Non-pigmented ciliary epithelial cell (primary cell): ENCODE data around the gene UBQLN1.
"Not testable (repeated sequence)": the region's sequence is repeated elsewhere in the genome, so short reads cannot be mapped to it uniquely, and the experiment has no call there.

Source experiments
- DNase-seq: peaks from one replicate; pipeline ENCODE4 v3.0.0-alpha.2; 2010; ENCODE audit warnings: low read depth

UBQLN1 gene

DNA sequence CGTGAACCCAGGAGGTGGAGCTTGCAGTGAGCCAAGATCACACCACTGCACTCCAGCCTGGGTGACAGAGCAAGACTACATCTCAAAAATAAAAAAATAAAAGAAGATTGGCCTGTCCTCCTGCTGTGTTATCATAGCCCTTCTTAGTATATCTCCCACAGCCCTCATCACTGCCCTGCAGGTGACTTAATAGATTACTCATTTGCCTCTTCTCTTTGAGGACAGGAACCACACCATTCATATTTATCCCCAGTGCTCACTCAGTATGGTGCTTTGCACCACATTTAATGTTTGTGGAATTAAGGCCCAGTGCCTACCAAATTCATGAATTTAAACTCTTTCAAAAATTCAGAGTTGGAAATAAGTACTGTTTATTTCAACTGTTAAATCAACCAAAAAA is 74.5 kb downstream of the UBQLN1 start:
- no peak for DNase-seq

DNA sequence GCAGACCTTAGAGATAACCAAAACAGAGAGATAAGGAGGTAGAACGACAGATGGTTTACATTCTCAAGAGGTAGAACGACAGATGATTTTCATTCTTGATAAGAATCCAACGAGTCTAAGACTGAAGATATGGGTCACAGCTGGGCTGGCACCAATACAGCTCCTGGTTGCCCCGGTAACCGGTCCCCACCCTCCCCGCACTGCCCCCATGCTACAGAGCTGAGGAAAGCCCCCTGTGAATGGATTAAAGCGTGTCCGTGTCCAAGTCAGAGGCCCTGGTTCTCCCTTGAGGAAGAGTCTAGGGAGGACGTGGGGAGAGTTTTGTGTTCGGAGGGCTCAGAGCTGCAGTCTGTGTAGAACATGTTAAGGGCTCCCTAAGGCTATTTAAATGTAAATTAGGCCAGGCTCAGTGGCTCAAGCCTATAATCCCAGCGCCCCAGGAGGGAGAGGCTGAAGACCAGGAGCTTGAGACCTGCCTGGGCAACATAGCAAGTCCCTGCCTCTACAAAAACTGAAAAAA is 76.8 kb downstream of the UBQLN1 start:
- no peak for DNase-seq

- DNase-seq: no peak
These were observed 78.2 kb downstream of the UBQLN1 start for GRCh38 chr9:83629433-83630104.

DNA sequence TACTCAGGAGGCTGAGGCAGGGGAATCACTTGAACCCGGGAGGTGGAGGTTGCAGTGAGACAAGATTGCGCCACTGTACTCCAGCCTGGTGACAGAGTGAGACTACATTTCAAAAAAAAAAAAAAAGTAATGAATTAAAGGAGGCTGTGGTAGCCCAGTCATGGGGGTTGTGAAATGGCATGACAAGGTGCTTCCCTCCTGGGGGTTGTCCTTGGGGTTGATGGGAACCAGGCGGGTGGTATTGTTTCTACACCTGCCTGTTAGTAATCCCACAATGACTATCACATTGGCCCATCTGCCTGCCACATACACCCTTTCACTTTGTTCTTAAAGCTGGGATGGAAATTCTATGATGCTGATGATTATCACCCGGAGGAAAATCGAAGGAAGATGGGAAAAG is 79.2 kb downstream of the UBQLN1 start:
- DNase-seq: no peak

GRCh38 chr9:83625178-83625577 is 82.6 kb downstream of the UBQLN1 start:
- DNase-seq: no peak

DNA sequence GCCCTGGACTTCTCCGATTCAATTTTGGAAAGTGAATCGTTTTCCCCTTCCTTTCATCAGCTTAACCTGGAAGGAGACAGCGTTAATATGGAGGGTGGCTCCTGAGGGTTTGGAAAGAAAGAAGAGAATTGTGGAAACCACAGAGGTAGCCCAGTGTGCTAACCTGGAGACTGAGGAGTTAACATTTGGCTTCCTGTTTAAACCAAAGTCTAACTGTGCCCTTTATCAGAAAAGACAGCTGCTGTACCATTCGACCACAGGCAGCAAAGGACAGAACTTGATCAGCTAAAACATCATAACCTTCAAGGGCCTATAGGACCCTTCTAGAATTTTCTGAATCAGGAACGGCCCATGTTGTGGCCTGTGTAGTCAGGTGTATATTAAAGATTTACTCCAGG is 84.1 kb downstream of the UBQLN1 start:
- DNase-seq: no peak

DNA sequence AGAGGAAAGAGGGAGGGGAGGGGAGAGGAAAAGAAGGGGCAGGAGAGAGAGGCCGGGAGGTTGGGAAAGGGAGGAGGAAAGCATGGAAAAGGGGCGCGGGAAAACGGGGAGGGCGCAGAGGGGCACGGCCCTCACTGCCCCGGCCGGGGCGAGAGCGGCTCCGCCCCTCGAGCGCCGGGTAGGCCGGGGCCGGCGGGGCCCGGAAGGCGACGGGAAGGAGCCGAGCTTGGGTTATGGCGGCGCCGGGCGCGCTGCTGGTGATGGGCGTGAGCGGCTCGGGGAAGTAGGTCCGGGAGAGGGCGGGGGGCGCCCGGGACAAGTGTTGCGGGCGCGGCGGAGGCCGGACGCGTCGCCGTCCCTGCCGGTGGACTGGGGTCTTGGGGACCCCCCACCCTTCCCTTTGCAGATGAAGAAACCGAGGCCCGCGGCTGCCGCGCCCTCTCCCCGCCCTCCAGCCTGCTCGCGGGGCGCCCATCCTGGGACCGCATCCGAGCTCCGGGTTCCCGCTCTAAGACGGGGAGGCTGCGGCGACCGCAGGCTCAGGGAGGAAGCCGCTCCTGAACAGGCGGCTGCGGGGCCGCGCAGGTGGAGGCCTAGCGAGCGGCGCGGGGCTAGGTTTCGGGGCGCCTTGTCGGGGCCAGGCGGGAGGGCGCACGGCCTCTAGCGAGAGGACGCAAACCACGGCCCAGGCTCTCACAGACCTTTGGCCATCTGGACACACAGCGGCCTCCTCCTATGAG is 84.6 kb downstream of the UBQLN1 start, which contains the start of gene IDNK:
IDNK (plus strand) TSS at position 205 of the 740 bp plus-strand sequence; CDS start at position 234, 29 bp downstream.
- DNase-seq: no peak

GRCh38 chr9:83622433-83622938 is 85.3 kb downstream of the UBQLN1 start:
- no peak for DNase-seq

- no peak for DNase-seq
These were observed 86.7 kb downstream of the UBQLN1 start for GRCh38 chr9:83620841-83621636.

- no peak for DNase-seq
These were observed 90.5 kb downstream of the UBQLN1 start for GRCh38 chr9:83617299-83617698.

DNA sequence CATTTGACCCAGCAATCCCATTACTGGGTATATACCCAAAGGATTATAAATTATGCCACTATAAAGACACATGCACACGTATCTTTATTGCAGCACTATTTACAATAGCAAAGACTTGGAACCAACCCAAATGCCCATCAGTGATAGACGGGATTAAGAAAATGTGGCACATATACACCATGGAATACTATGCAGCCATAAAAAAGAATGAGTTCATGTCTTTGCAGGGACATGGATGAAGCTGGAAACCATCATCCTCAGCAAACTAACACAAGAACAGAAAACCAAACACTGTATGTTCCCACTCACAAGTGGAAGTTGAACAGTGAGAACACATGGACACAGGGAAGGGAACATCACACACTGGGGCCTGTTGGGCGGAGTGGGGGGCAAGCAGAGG is 94.5 kb downstream of the UBQLN1 start:
- DNase-seq: not testable (repeated sequence)
